Measurements from ENCODE around the gene TBC1D16.

Gene TBC1D16

DNA sequence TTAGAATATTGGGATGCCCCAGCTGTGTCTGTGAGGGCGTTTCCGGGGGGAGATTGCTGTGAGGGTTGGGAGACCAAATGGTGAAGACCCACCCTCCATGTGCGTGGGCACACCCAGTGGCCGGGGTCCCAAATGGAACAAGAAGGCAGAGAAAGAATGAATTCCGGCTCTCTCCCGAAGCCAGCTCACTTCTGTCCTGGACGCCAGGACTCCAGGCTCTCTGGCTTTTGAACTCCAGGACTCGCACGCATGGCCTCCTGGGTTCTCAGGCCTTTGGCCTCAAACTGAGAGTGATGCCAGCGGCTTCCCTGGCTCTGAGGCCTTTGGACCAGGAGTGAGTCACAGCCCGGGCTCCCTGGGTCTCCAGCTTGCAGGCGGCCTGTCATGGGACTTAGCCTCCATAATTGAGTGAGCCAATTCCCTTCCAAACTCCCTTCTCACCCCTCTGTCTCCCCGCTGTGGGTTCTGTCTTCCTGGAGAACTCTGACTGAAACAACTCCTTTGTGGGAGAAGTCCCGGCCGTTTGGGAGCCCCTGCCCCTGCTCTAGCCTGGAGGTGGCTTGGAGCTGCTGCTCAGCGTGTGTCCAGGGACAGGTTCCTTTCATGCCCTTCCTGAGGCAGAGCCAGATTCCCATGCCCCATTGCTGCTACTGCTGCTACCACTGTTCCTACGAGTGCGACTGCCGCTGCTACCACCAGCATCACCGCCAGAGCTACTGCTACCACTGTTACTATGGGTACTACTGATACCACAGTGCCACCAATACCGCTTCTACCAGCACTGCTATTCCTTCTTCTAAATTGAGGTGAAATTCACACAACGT is 146.6 kb downstream of the TBC1D16 start:
- DNase-seq (ENCODE audit: low read depth), result no peak

DNA sequence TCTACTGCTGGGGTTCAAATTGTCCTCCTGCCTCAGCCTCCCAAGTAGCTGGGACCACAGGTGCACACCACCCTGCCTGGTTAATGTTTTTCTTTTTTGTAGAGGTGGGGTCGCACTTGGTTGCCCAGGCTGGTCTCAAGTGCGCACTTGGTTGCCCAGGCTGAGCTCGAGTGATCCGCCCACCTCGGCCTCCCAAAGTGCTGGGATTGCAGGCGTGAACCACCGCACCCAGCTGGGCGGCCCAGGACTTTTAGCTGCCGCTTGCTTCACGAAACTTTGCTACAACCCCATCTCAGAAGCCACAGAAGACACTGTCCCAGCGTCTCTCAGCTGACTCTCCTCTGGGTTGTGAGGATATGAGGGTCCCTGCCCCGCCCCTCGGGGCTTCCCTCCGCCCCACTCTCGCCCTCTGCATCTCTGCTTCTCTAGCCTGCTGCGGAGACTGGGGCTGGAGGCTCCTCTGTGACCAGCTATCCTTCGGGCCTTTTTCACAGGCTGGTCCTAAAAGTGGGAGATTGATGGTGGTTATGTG is 147.6 kb downstream of the TBC1D16 start:
- no peak for DNase-seq (ENCODE audit: low read depth)

DNA sequence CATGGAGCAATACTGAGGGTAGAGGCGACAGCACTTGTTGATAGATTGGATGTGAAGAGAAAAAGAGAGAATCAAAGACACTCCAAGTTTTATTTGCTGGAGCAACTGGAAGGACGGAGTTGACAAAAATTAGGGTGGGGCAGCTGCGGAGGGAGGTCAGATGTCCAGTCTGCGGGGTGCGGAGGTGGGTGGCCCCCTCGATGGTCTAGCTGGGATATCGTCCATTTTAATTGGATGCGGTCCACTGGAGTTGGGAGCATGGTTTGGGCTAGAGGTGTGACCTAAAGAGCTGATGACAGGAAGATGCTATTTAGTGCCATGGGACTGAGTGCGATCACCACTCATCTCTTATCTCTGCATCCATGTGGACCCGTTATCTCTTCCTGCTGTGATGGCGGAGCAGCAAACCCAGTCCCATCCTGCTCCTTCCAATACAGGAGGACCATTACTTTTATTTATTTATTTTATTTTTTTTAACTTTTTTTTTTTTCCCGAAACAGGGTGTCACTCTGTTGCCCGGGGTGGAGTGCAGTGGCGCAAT is 148.2 kb downstream of the TBC1D16 start:
- DNase-seq (ENCODE audit: low read depth), result no peak

DNA sequence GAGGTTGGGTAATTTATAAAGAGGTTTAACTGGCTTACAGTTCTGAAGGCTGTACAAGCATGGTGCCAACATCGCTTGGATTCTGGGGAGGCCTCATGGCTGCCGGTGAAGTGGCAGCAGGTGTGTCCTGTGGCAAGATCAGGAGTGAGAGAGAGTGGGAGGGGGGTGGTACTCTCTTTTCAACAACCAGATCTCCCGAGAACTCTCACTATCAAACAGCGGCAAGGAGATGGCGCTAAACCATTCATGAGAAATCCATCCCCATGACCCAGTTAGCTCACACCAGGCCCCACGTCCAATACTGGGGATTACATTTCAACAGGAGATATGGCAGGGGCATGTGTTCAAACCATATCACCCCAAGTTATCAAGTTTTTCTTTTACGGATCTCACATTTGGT is 152.5 kb downstream of the TBC1D16 start:
- DNase-seq (ENCODE audit: low read depth), result no peak
